Esophagus muscularis mucosa (tissue), 4 donors: ENCODE results near the gene CDH22. TPM values are rescaled to one million over a fixed set of nuclear protein-coding genes. Genes with fewer than 3 reads are reported as not detected.

Source experiments
- DNase-seq: peaks from one replicate; pipeline ENCODE4 v3.0.0-alpha.2; 2017; ENCODE audit errors: extremely low spot score
- H3K27ac ChIP-seq, 4 donors: fragments of 200-600 bp; sonication (generic); replicated peaks in 1 of 4; 1 replicate in 3 of 4; 2 replicates in 1 of 4; pipeline ENCODE4 v1.5.1; 2016 to 2019; ENCODE audit warnings: mild to moderate bottlenecking in 1 of 4
- H3K27me3 ChIP-seq, 4 donors: fragments of 200-600 bp; sonication (generic); one replicate each; pipeline versions ENCODE4 v1.5.1 to v1.6.0; 2016 to 2019
- H3K36me3 ChIP-seq, 4 donors: fragments of 200-600 bp; sonication (generic); one replicate each; pipeline ENCODE4 v1.5.1; 2016 to 2019
- H3K4me1 ChIP-seq, 4 donors: fragments of 200-600 bp; sonication (generic); one replicate each; pipeline ENCODE4 v1.5.1; 2016 to 2019
- H3K4me3 ChIP-seq, 4 donors: fragments of 200-600 bp; sonication (generic); 1 replicate in 2 of 4; 2 replicates in 2 of 4; pipeline ENCODE4 v1.5.1; 2016 to 2019; ENCODE audit warnings: mild to moderate bottlenecking in 4 of 4, moderate library complexity in 1 of 4
- H3K9me3 ChIP-seq, 4 donors: fragments of 200-600 bp; sonication (generic); 1 replicate in 3 of 4; 2 replicates in 1 of 4; pipeline ENCODE4 v1.5.1; 2016 to 2019
- EP300 ChIP-seq: sonication (generic); formaldehyde crosslinking; IDR thresholded peaks from one replicate; pipeline ENCODE4 v1.6.1; 2017; ENCODE audit warnings: antibody characterized with exemption
- POLR2A ChIP-seq: fragments of 450-650 bp; IDR thresholded peaks from one replicate; pipeline ENCODE4 v1.6.1; 2017; ENCODE audit warnings: antibody characterized with exemption, moderate library complexity, mild to moderate bottlenecking, low read depth
- POLR2AphosphoS5 ChIP-seq, 2 donors: sonication (generic); formaldehyde crosslinking; IDR thresholded peaks; one replicate each; pipeline ENCODE4 v1.6.1; 2017; ENCODE audit warnings: antibody characterized with exemption in 2 of 2
- WGBS: methylation state at CpG from one replicate; pipeline ENCODE4 v1.1.5; 2018; 5-methylcytosine and 5-hydroxymethylcytosine counted together
- intact Hi-C: fragments of 100-400 bp; cut with DNase I; formaldehyde crosslinking; loops from one replicate; pipeline ENCODE4 v1.15.1; 2023
- total RNA-seq, 4 donors: library from RNA; depleted of rRNA; stranded (reverse); fragments of >200 nt; gene quantifications; one replicate each; pipeline versions ENCODE4 v1.1.0 to v1.2.1, GENCODE V29; 2016
- TF ChIP-seq, protein P1 (sequence below), 3 experiments: fragments of 200-600 bp in 2 of 3; fragments of 450-650 bp in 1 of 3; sonication (generic) in 2 of 3; IDR thresholded peaks; one replicate each; pipeline ENCODE4 v1.5.1; 2017 to 2019; ENCODE audit warnings: antibody characterized with exemption in 3 of 3, mild to moderate bottlenecking in 2 of 3, moderate library complexity in 1 of 3

The CDH22 gene
- total RNA-seq, 4 donors from 2014 or later, result 0.17 to 0.69 (median 0.42) TPM; not detected in 1

- H3K4me3 ChIP-seq, result no peak overlapping the region
- peaks cover 0 to 97% (median 10%) of the 10 kb centered on the region in 4 donors for H3K27me3 ChIP-seq
- no peaks in the 10 kb centered on the region for H3K36me3 ChIP-seq
- H3K27ac ChIP-seq, result no peak overlapping the region
- H3K4me1 ChIP-seq, result no peaks in the 10 kb centered on the region
- DNase-seq, result no peak
- TF ChIP-seq, protein P1, sequence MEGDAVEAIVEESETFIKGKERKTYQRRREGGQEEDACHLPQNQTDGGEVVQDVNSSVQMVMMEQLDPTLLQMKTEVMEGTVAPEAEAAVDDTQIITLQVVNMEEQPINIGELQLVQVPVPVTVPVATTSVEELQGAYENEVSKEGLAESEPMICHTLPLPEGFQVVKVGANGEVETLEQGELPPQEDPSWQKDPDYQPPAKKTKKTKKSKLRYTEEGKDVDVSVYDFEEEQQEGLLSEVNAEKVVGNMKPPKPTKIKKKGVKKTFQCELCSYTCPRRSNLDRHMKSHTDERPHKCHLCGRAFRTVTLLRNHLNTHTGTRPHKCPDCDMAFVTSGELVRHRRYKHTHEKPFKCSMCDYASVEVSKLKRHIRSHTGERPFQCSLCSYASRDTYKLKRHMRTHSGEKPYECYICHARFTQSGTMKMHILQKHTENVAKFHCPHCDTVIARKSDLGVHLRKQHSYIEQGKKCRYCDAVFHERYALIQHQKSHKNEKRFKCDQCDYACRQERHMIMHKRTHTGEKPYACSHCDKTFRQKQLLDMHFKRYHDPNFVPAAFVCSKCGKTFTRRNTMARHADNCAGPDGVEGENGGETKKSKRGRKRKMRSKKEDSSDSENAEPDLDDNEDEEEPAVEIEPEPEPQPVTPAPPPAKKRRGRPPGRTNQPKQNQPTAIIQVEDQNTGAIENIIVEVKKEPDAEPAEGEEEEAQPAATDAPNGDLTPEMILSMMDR (IDR thresholded peaks at IDR 0.05), result no peak
- TF ChIP-seq EP300, result no peak
- TF ChIP-seq POLR2AphosphoS5 (IDR thresholded peaks at IDR 0.05), result no peak
- no peak for TF ChIP-seq POLR2A
- no peaks in the 10 kb centered on the region for H3K9me3 ChIP-seq
- intact Hi-C loops, result no loop called here
- WGBS, result 53% methylated on average over 9 of the region's 12 CpGs
Measured at GRCh38 chr20:46296526-46297250, 11.6 kb downstream of the CDH22 start.

GRCh38 chr20:46293084-46293483, 15.2 kb downstream of the CDH22 start:
- intact Hi-C loops, result no loop called here
- H3K36me3 ChIP-seq, result no peaks in the 10 kb centered on the region
- TF ChIP-seq POLR2AphosphoS5 (IDR thresholded peaks at IDR 0.05) (no peak), POLR2A (no peak), EP300 (no peak)
- TF ChIP-seq, protein P1 (IDR thresholded peaks at IDR 0.05), result no peak
- peaks cover 0 to 92% (median 10%) of the 10 kb centered on the region in 4 donors for H3K27me3 ChIP-seq
- 28% methylated on average over 3 of the region's 3 CpGs for WGBS
- H3K4me3 ChIP-seq, result no peak overlapping the region
- DNase-seq, result no peak
- H3K27ac ChIP-seq, result no peak overlapping the region
- H3K9me3 ChIP-seq, result no peaks in the 10 kb centered on the region
- H3K4me1 ChIP-seq, result no peaks in the 10 kb centered on the region

DNA sequence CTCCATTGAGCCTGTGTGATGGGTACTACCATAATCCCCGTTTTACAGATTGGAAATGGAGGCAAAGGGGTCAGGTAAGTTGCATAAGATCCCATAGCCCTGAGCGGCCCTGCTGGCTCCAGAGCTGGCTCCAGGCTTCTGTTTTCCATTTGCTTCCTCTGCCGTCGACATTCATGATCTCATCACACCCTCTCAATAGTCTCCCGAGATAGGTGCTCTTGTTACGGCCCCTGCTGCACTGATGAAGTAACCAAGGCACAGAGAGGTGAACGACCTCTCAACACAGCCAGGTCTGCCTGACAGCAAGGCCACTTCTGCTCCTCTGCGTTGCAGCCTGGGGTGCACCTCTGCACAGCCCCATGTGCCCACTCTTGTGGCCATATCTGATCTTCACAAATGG, 16.9 kb downstream of the CDH22 start:
- 44% methylated on average over 8 of the region's 8 CpGs for WGBS
- DNase-seq, result no peak
- H3K27me3 ChIP-seq, result peaks cover 0 to 92% (median 8%) of the 10 kb centered on the region in 4 donors
- H3K36me3 ChIP-seq, result no peaks in the 10 kb centered on the region
- no peaks in the 10 kb centered on the region for H3K4me1 ChIP-seq
- TF ChIP-seq POLR2AphosphoS5 (IDR thresholded peaks at IDR 0.05) (no peak), EP300 (no peak), POLR2A (no peak)
- TF ChIP-seq, protein P1 (IDR thresholded peaks at IDR 0.05), result no peak
- intact Hi-C loops, result no loop called here
- no peak overlapping the region for H3K4me3 ChIP-seq
- no peaks in the 10 kb centered on the region for H3K9me3 ChIP-seq
- no peak overlapping the region for H3K27ac ChIP-seq

DNA sequence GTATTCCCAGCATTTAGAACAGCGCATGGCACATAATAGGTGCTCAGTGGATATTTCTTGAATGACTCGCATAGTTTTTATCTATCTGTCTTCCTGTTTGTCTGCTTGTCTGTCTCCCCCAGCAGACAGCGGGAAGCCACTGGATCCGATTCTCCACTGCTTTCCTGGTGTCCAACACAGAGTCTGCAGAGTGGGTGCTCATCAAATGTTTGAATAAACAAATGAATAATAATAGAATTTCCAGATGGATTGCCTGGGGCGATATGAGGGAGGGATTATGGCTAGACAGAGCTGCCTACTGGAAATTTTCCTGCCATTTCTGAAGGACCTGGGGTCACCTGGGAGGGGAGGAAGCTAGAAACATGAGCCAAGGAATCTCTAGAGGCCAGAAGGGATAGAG, 18.9 kb downstream of the CDH22 start:
- Histone ChIP-seq H3K4me3 (no peak overlapping the region), H3K27ac (no peak overlapping the region), H3K36me3 (no peaks in the 10 kb centered on the region), H3K4me1 (no peaks in the 10 kb centered on the region), H3K27me3 (peaks cover 0 to 92% (median 4%) of the 10 kb centered on the region in 4 donors), H3K9me3 (no peaks in the 10 kb centered on the region)
- WGBS, result 80% methylated on average over 5 of the region's 5 CpGs
- DNase-seq, result no peak
- no peak for TF ChIP-seq EP300
- TF ChIP-seq, protein P1 (IDR thresholded peaks at IDR 0.05), result no peak
- TF ChIP-seq POLR2AphosphoS5 (IDR thresholded peaks at IDR 0.05), result no peak
- TF ChIP-seq POLR2A, result no peak
- intact Hi-C loops, result no loop called here

- intact Hi-C loops, result no loop called here
- Histone ChIP-seq H3K36me3 (no peaks in the 10 kb centered on the region), H3K27ac (no peak overlapping the region), H3K27me3 (peaks cover 0 to 94% (median 0%) of the 10 kb centered on the region in 4 donors), H3K4me3 (no peak overlapping the region), H3K9me3 (no peaks in the 10 kb centered on the region), H3K4me1 (no peaks in the 10 kb centered on the region)
- 73% methylated on average over 7 of the region's 7 CpGs for WGBS
- no peak for DNase-seq
- TF ChIP-seq POLR2AphosphoS5 (IDR thresholded peaks at IDR 0.05) (no peak), POLR2A (no peak), EP300 (no peak)
- TF ChIP-seq, protein P1 (IDR thresholded peaks at IDR 0.05), result no peak
Measured at GRCh38 chr20:46286977-46287376, 21.3 kb downstream of the CDH22 start.
